NOMO-1 treated with DMSO at 0.1 percent for 48 hours (cell line): Measurements from ENCODE around the gene SENP1.
A peak's percentile ranks its signal among the peaks of the same experiment; 100 is the strongest.

ENCODE experiments used
- DNase-seq: peaks from one replicate; lab custom pipeline; 2025; ENCODE audit not compliant: unreplicated experiment; lab: John Stamatoyannopoulos, UW

The SENP1 gene

DNA sequence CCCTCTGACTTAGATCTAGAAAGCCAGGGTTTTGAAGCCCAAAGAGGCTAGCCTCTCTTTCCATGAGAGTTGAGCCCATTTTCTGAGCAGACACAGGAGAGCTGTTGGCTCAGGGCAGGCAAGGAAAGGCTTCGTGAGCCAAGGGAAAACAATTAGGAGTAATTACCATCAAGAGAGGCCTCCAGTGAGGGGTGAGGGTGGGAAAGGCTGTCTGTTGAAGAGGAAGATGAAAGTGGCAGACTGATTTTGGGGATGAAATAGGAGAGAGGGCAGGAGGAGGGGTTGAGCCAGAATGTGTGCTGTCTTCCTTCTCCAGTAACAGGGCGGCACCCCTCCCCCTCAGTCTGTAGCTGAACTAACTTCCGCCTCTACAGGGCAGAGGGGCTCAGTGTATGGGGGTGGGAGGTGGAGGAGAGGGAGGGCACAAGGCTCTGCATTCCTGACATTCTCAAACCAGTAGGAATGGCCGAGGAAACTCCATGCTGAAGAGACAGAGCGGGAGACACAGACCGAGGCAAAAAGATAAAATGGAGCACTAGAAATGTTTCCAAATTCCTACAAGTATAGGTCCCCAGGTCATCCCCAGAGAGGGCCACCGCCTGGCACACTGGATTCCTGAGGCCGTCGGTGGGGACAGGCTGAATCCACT, 68.5 kb downstream of the SENP1 start:
- peak; percentile 34 for DNase-seq

DNA sequence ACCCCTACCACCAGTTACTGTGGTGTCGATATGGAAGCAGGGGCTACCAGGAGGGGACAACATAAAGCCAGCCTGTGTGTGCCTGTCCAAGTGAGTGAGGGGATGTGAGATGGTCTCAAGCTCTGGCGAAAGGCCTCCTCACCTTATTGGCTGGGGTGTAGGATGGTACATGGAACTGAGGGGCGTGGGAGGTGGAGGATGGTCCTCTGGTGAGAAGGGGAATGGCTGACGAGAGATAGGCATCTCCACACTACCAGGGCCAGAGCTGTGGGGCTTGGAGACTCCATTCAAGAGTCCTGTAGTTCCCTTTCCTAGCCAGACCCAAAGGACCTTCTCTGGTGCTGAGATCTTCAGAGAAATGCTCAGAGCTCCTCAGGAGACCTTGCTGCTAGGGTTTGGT, 69.1 kb downstream of the SENP1 start:
- DNase-seq = no peak

DNA sequence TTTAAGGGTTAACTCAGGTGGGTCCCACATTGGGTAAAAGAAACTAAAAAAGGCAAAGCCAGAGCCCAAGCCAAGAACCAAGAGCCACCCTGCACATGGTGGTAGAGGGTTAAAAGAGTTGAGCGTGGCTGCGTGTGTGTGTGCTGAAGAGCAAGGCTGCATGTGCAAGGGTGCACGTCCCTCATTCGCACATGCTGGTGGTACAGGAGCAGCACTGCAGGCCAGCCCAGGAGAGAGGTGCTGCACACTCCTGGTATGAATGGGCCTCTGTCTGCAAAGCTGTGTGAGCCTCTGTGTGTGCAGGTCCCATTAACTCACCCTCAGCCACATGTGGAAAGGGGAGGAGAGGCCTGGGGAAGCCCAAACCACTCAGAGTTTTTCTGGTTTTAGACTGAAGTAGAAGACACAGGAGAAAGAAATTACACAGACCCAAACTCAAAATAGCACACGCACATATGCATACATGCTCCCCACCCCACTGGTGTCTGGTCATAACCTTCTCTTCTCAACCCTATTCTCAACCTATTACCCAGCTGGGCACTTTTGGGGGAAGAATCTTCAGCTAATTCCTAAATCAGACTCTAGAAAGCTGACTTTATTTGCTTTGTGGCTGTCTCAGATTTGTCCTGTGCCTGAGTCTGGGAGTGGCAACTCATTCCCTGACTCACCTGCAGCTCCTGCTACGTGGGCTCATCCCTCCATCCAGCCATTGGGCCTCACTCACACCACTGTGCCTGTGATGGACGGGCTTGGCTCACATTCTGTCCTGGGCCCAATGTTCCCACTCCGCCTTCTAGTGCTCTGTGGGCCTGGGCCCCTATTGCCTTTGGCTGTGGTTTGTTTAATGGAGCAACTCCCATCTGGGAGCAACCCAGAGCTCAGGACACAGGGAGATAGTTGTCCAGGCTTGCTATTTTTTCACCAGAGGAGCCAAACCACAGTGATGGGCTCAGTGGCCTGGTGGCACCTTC, 70.8 kb downstream of the SENP1 start:
- DNase-seq = no peak

DNA sequence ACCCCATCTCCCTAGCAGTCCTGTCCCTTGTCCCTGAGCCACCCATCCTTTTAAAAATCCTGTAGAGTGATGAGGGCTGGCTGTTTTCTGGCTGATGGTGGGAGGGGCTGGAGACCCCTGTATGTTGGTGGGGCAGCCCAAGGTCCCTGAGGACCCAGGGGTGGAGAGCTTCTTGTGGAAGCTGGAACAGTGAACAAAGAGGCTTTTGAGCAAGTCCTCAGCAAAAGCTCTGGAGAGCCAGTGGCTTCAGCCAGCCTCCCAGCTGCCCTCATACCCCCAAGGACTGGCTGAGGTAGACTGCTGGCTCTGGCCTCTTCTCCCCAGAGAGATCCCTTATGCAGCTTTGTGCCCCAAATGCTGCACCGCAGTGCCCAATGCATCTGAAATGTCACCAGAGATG, 72.4 kb downstream of the SENP1 start:
- DNase-seq = no peak

DNA sequence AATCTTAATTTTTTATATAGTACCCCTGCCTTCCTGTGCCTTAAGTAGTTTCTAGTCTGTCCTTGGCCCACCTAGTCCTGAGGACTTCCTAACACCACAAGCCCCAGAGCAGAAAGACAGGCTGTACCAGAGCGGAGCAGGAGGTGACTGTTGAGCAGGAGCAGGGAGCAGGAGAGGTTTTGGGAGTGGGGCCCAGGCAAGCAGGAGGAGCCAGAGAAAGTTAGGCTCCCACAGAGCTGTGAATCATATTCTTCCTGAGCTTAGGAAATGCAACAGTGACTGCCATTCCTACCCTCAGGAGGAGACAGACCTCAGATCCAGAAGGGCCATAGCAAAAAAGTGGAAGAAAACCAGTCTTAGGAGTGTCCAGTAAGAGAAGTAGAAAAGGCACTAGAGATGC, 73.3 kb downstream of the SENP1 start:
- no peak for DNase-seq

DNA sequence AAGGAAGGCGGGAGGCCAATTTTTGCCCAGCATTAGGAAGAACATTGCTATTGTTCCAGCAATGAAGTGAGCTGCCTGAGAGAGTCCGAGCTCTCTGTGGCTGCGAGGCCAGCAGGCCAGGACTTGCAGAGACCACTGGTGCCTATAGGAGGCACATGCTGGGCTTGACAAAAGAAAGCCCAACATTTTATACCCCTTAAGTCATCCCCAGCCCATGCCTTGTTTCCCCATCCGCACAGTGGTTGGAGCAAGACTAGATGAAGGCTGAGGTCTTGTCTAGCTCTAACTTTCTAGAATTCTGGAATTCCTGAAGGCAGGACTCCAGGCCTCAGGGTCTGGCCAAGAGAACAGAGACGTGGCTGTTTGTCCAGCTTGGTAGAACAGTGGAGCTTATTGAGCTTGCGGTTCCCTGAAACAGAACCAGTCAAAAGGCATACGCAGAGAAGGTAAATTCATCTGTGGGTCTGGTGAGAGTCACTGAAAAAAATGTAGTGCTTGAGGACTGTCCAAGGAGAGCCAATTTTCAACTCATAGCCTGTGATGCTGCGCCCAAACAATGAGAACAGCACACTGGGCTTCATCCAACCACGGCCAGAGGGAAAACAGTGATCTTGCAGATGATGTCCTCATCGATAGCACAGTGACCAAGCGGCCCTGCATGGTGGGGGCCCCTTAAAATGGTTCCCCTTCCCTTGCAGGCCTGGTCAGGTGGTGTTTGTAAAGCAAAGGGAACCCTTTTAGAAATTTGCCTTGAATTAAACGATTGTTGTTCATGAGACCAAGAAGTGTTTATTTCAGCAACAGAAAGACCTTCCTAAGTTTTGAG, 74.5 kb downstream of the SENP1 start:
- no peak for DNase-seq

DNA sequence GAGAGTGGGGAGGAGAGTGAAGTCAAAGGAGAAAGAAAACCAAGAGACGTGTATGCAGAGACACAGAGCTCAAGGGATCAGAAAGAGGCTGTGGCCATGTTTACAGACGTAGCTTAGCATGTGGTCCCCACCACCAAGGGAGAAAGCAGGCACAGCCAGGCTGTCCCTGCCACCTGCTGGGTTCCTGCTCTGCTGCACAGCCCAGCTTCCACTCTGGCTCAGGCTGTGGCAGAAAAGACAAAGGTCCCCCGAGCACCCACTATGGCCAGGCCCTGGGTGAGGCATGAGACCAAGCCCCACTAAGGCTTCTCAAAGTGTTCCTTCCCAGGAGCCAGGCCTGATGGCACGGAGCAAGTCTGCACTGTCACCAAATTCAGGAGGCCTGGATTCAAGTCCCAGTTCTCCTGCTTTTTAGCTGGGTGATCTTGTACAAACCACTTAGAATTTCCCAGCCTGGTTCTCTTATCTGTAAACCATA, 75.7 kb downstream of the SENP1 start:
- no peak for DNase-seq

DNA sequence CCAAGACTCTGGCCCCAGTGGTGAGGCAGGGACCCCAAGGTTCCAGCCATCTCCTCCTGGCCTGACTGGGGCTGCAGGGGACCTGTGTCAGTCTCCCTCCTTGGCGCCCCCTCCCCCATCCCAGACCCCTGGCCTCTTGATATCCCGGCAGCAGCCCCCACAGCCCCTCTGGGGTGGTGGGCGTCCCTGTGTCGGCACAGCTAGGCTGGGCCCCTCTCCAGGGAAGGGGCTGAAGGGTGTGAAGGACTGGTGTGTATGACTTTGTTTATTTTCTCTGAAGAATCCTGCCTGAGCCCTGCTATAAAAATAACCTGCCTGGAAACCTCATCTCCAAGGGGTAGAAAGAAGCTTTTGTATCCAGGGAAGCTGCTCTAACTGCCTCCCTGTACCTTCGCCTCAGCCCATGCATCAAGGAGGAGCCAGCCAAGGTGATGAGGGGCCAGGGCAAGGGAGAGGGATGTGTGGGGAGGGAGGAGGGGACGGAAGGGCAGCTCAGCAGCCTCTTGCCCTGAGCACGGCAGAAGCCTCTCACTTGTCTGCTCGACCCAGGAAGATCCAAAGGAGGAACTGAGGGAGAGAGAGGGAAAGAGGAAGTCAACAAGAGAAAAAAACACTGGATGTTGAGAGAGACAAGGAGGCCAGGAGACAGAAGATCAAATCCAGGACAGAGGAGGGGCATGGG, 76.2 kb downstream of the SENP1 start:
- peak; percentile 79 for DNase-seq

DNA sequence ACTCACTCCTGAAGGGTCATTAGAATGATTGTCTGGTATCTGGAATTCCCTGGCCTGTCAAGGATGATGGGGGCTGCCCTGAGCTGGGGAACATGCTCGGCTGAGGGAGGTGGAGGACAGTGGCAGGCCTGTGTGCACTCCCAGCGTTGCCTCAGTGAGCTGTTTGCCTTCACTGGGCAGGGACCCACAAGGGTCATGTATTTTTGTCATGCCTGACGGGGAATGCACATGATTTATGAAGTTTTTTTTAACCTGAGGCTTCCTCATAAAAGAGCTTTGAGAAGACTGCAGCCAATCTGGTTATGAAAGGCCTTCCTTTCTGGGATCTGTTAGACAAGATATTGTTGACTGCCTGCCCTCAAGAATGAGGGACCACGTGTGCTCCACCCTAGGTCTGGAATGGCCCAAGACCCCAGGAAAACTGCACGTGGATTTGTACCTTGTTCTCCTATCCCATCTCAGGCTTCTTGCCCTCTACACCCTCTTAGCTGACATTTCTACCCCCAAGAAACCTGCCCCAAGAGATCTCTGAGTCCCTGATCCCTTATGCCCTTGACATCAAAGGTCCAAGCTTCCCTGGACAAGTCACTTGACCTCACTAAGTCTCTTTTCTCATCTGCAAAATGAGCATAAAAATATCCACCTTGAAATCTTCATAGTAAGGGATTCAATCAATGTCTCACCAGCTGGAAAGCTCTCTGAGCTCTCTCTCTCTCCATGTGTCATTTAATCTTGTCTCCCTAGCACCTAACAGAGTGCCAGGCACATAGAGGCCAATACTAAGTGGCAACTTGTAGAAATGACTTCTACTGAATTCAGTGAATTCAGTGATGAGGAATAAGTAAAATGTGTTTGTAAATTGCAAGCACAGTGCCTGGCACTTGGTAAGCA, 77.1 kb downstream of the SENP1 start:
- DNase-seq = peak; percentile 14

DNA sequence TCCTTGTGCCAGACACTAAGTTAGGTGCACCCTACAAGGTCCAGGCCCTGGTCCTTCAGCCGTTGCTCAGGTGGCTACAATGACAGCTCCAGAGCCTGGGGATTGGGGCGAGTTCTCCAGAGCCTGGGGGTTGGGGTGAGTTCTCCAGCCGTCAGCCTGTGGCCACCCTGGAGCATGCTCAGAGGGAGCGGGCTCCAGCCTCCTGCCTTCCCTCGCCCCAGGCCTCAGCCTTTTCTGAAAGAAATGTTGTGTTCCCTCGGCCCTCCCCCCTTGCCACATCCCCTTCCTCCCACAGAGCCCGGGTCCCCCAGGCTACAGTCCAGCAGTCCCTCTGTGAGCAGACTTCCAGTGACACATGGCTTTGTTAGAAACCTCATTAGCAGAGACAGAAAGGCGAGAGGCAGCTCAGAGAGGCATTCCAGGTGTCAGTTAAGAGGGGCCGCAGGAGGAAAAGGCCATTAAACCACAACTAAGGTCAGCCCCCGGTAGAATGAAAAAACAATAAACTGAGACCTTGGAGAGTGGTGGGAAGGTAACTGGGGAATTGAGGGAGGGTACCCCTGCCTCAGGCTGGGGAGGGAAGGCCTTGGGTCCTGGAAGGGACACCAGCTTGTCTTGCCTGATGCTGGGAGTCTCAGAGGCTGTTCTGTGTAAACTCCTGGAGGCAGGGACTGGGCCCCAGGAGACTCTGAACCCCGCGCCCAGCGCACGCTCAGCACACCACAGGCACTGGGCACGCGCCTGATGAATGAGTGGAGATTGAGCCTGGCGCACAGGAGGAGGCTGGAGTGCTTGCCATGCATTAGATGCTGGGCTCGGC, 78.5 kb downstream of the SENP1 start:
- no peak for DNase-seq

DNA sequence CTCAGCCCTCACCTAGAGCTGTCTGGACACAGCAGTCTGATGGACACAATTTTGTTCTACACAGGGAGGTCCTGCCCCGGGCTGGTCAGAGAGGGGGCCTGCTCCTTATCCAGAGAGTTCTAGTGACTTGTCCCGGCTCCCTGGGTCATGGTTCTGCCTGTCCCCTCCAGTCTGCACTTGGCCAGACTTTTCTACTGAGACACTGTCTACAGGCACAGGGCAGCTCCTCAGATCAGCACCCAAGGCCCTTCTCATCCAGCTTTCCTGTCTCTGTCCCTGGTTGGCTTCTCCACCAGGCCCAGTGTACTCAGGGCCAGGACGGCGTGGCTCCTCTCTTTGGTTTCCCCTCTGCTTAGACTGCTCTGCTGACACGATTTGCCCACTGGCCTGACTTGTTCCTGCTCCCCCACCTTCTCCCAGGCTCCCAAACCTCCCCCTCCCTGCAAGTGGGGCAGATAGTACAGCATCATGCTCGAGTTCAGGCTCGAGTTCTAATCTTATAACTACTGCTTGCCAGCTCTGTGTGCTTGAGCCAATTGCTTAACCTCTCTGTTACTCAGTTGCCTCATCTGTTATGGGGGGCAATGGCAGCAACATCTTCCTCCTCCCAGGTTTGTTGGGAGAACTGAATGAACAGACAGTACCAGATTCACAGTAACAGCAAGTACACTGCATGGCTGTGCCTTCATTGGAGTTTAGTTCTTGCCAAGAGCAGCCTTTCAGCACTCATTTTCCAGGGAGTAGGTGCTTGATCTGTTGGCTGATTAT, 79.6 kb downstream of the SENP1 start:
- DNase-seq = no peak

DNA sequence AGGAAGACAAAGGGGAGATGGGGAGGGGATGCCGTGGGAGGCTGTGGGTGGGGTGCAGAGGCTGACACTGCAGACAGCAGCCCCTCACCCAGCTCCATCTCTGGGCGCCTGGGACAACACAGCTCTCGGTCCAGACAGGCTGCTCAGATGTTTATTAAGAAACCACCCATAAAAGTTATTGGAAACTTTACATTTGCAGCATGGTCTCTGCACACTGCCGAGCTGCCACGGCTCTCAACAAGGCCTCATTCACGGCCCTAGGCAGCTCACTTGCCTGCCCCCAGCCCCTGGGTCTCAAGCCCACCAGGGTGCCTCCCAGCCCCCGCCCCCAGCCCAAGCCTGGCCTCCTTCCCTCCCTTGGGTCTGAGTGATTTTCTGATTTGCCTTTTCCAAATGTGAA, 80.6 kb downstream of the SENP1 start:
- no peak for DNase-seq

DNA sequence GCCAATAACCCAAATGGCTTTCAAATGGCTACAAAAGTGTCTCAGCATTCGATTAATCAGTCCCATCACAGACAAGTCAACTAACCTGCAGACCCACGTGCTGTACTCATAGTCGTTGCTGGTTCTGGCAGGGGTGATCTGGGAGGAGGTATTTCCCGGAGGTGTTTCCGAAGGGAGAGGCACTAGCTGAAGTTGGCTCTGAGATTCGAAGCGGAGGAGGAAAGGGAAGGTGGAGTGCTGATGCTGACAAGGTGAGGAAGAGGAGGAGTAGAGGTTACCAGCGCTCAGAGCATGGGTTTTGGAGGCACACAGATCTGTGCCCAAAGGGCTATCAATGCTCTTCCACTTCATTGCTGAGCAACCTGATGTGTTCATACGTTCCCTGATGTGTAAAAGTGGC, 81.1 kb downstream of the SENP1 start:
- DNase-seq = no peak

DNA sequence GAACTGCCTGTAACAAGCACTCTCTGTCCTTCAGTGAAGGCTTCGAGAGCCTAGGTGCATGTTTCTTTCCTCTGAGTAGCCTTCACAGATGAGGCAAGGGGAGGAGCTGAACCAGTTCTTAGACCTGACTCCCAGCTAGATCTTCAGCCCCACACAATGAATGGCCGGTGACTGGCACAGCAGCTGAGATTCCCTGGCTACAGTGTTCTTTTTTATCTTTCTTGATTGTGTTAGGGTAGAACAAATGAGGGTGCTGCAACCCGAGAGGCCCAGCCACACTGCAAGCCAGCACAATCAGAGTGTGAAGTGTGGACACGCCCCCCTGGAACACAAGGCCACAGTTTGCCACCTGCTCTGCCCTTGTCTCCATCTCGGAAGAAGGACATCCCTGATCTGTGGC, 82.5 kb downstream of the SENP1 start:
- DNase-seq = no peak

DNA sequence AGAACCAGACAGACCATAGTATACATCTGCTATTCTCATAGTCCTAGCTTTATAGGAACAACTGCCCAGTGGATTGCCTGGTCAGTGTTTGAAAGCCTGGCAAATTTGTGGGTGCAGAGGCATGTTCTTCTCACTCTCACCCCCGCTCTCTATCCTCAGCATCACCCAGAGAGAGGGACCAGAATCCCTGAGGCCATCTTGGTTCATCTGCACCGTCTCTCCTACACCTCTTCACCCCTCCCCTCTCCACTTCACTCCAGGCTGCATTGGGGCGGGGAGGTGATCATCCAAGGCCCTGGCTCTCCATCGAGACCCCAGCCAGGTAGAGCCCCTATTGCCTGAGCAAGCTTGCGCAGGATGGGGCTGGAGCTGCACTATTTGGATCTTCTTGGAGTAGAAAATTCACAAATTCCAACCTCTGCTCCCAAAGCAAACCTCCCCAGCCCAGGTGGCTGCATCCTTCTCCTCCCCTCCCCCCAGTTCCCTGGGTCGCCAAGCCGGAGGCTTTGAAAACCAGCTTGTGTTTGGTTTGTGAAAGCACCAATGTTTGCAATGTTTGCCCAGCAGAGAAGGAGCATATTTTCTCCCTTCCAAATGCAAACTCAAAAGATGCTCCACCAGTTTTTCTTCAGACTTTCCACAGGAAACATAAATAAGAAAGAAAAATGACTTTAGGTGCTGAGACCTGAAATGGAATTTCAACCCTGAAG, 83.0 kb downstream of the SENP1 start:
- no peak for DNase-seq

DNA sequence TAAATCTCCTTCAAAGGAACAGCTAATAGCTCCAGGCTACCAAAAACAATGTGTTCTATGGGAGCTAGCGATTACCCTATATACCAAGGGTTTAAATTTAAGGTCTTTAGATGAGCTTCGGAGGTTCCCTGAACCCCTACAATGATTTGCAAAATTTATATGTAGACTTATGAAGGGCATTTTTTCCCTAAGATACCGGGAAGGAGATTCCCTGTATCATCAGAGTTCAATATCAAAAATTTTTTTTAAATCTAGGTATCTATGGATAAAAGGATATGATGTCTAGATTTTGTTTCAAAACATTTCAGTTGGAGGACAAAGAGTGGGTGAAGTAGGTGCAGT, 83.7 kb downstream of the SENP1 start:
- no peak for DNase-seq

DNA sequence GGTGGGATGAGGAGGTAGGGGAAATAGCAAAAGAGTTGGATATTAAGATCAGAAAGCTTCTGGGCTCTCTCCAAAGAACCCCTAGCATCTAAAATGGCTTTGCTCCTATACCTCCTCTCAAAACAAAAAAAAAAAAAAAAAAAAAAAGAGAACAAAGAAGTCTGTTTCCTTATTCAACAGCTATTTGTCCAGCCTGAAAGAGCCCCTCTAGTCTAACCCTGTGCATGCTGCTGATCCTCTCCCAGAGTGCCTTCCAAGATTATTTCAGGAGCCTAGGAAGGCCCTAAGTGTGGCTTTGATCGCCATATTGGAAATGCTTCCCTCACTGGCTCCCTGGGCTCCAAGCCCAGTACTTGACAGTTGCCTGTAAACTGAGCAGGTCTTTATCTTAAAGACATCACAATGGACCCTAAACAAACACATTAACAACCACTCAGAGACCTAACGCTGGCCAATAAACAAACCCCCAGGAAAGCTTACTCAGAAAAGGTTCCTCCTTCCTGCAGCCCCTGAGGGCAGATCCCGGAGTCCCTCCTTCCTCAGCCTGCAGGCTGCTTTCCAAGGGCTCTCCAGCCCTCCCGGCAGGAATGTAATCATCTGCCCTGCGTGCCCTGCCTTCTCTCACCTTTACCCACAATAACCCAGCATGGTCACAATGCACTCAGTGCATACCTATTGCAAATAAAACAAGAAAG, 84.2 kb downstream of the SENP1 start:
- DNase-seq = no peak
